Measurements from ENCODE around the gene STAG1.
"Not testable (repeated sequence)": the region's sequence is repeated elsewhere in the genome, so short reads cannot be mapped to it uniquely, and the experiment has no call there.

The STAG1 gene

DNA sequence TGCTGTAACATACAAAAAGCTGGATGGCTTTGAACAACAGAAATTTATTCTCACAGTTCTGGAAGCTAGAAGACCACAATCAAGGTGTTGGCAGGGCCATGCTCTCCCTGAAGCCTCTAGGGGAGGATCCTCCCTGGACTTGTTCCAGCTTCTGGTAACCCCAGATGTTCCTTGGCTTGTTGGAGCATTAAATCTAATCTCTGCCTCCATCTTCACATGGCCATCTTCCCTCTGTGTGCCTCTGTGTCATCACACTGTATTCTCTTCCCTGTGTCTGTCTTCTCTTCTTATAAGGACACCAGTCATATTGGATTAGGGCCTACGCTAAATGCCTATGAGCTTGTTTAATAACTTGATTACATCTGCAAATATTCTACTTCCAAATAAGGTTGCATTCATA, 109.5 kb downstream of the STAG1 start:
- no peak for DNase-seq

DNA sequence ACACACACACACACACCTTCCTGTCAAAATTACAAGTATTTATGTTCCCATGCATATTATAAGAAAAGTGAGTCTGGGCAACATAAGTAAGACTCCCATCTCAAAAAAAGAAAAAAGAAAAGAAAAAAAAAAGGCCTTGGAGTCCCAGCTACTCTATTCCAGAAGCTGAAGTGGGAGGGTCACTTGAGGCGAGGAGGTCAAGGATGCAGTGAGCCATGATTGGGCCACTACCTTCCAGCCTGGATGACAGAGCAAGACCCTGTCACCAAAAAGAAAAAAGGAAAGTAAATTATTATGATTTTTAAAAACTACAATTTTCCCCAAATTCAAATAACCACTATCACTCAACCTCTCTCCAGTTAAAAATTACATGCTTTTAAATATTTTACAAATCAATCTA, 113.1 kb downstream of the STAG1 start:
- no peak for DNase-seq

DNA sequence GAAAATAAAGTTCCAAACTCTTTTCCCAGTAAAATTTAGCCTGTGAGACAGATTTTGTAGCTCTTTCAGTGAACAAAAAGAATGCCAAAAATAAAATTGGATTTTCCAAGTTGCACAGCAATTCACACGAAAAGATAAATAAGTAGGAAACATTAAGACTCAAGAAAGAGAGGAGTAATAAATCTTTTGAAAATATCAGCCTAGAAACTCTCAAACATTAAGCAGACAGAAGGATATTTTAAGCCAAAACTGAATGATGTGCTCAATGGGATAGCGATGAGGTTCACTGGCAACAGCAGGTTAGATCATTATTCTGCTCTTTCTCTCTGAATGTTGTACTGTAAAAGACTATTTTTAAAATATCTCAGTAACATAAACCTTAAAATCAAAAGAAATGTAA, 115.0 kb downstream of the STAG1 start:
- DNase-seq = no peak

DNA sequence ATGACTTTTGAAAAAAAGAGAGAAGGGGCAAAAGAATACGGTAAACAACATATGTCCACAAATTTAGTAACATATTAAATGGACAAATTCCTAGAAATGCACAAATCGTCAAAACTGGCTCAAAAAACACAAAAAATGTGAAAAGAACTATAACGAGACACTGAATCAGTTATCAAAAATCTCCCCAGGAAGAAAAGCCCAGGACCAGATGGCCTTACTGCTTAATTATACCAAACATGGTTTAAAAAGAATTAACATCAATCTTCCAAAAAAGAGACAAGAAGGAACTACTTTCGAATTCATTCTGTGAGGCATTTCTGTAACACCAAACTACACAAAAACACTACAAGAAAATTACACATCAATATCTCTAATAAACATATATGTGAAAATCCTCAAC, 117.4 kb downstream of the STAG1 start:
- no peak for DNase-seq

DNA sequence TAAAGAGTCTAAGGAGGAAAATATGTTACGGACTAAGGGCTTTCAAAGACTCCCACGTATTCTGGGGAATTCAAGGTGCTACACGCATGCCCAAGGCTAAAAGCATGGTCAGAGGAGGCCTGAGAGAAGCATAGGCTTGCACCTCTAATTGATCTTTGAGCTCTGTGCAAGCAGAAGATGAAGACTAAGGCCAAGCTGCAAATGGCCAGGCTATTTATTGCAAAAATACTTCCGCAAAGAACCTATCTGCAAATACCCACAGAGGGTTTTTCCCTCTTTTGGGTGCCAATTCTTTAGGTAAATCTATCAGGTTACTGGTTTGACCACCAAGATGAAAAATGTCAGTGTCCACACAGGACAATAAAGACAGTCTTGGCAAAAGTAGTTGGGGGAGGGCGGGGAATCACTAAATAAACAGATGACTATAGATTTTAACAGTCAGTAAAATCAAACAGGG, 119.5 kb downstream of the STAG1 start:
- no peak for DNase-seq

DNA sequence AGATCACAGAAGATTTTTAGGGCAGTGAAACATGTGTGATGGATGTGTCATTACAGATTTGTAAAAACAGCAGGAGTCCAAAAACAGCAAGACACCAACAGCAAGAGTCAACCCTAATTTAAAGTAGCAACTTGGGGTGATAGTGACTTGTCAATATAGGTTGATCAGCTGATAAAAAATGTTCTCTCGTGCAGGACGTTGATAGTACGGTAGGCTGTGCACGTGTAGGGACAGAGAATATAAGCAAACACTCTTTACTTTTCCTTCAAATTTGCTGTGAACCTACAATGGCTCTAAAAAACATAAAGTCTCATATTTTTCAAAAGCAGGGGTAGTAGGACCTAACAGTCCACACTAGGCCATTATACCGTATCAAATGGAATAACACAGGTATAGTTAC, 120.8 kb downstream of the STAG1 start:
- no peak for DNase-seq

DNA sequence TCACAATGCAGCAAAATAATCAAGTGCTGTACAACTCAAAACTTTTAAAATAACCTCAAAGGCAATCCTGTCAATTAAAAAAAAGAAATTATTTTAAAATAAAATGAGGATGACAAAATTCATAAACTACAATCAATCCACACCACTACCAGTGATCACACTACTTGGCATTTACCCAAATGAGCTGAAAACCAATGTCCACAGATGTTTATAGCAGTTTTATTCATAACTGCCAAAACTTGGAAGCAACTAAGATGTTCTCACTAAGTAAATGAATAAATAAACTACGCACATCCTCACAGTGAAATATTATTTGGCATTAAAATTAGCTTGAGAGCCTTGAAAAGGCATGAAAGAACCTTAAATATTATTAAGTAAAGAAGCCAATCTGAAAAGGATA, 121.3 kb downstream of the STAG1 start:
- DNase-seq = no peak

DNA sequence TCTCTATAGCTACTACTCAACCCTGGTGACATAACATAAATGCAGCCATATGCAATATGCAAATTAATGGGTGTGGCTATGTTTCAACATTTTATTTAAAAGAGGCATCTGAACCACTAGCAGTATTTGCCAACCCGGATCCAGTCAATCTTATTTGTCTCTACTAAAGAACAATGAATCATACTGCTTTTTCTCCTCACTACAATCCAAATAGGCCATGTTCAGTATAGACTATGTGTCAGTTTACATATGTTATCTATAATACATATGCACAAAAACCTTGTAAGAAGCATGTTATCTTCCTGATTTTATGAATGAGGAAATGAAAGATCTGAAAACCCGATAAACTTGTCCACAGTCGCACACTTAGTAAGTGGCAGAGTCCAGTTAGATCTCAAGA, 125.7 kb downstream of the STAG1 start:
- no peak for DNase-seq

DNA sequence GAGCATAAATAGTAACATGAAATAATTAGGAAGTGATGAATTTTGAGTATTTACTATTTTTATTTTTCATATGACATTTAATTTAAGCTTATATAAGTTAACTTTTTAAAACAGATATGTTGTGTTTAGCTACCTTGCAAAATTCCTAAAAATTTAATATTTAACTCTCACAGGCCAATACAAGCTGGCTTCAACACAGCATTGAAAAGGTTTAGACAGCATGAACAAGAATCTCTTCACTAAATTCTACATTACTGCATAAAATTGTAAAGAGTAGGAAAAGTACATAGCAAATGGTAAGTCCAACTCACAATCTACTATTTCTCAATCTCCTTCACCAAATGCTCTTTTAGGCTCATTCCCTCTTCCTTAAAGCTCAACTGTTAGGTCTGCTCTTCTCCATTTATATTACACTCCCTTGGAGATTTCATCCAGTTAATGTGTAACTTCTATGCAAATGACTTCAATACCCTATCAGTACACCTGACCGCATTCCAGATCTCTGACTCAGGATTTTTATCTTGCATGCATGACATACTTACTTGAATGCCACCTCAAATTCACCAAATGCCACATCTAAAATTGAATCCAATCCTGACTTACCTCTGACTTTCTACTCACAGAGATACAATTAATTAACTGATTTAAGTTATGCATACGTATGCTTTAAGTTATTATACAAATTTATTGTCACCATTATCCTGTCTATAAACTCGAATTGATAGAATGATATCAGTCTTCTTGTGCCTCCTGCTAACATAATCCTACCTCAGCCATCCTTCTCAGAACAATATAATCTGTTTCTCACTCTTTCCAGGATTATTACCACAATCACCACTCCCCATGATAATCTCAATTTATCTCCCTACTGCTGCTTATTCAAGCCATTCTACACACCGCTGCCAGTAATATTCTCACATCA, 127.0 kb downstream of the STAG1 start:
- no peak for DNase-seq

DNA sequence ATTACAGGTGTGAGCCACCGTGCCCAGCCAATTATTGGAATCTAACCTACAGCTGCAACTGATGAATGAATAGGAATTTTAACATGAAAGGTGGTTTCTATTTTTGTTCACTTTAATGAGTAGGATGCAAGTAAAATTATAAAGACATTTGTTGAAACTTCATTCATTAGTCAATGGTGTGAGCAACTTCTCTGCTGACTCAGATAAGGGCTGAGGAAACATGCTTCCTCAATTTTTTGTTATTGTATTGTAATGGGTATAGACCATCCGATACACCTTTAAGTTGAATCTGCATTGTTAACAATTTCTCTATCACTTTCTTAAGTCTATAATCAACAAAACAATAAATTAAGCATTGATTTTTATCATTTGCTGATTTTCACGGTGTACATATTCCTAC, 127.8 kb downstream of the STAG1 start:
- DNase-seq = no peak

DNA sequence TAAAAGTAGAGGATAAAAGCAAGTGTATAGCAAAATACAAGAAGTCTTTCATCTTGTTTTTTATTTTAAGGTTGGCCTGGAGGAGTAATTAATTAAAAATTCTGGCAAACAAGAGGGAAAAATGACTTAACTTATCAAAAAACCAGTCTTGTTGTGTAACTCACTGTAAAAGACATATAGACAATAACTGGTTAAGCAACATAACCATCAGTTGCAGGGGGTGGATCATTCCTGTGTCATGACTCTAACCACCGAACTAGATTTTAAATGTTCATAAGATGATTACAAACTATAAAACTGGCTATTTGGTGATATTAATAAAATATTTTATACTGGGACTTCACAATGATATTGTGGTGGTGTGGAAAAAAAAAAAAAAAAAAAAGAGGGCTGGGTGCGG, 130.6 kb downstream of the STAG1 start:
- no peak for DNase-seq

DNA sequence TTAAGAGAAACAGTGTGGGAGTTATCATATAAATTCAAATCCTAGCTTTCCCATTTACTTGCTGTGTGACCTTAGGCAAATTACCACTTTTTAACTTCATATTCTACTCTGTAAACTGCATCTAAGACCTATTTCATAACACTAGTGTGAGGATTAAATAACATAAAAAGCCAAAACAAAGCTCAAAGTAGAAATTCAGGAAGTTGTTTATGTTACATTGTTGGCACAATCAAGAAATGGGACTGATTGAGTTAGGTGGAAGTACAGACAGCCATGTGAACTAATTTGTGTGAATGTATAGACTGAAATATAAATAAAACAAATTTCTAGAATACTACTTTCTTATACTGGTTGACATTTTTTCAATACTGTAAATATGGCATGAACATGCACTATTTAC, 131.7 kb downstream of the STAG1 start:
- DNase-seq = no peak

DNA sequence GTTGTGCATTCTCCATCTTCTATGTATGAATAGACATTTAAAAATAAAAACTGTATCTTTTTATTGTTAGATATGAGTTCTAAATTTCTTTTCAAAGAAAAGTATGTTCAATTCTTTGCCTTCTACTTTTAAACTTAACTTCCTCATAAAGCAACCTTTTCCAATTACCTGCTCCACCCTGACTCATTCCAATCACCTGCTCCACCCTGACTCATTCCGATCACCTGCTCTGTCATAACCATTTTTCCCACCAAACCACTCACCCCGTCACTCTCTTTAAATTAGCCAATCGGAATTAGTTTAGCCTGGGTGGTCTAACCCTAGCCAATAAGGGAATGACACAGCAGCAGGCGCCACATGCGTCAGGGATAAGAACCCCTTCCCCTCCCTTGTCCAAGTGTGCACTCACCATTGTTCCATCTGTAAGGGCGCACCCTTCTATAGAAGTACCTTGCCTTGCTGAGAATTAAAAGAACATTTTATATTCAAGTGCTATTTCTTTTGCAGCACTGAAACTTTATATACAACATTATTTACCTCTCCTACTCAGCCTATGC, 134.1 kb downstream of the STAG1 start:
- DNase-seq = not testable (repeated sequence)

DNA sequence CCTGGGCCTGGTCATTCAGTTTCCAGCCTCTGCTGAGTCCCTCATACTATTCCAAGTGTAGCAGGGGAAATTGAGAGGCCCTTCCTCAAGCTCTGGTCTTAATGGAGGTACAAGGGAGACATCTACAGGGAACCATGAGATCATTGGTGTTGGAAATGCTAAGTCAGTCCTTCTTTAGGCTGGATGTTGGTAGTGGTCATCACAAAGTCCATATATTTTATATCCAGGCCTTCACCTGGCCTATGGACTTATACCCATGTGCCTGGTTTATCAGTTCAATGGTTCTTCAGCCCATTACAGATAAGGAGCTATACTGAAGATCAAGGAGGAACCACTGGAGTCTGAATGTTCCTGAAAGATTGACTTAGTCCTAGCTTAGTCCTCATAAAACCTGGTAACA, 135.0 kb downstream of the STAG1 start:
- DNase-seq = no peak

DNA sequence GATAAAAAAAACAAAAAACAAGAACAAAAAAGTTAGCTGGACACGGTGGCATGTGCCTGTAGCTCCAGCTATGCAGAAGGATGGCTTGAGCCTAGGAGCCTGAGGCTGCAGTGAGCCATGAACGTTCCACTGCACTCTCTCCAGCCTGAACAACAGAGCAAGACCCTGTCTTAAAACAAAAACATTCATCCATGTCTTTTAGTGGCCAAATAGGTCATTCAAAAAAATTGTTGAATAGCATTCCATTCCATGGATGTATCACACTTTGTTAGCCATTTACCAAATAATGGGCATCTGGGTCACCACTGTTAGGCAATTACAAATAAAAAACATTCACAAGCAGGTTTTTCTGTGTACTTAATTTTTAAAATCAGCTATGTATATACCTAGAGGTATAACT, 139.7 kb downstream of the STAG1 start:
- no peak for DNase-seq

DNA sequence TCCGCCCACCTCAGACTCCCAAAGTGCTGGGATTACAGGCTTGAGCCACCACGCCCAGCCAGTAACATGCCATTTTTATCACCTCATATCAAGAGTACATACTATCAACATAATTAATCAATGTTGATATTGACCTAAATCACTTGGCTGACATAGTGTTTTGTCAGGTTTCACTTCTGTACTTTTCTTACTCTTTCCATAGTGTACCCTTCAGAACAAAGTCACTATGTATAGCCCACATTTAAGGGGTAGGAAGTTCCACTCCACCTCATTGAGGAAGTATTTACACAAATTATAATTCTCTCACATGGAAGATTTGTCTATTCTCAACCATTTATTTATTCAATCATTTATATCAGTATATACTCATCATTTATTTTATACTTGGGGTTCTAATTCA, 145.2 kb downstream of the STAG1 start:
- DNase-seq = no peak

DNA sequence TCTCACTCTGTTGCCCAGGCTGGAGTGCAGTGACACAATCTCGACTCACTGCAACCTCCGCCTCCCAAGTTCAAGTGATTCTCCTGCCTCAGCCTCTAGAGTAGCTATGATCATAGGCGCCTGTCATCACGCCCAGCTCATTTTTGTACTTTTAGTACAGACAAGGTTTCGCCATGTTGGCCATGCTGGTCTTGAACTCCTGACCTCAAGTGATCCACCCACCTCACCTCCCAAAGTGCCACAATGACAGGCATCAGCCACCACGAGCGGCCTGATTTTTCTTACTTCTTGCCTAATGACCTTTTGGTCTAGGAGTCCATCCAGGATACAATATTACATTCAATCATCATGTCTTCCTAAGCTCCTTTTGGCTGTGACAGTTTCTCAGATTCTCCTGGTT, 146.0 kb downstream of the STAG1 start:
- DNase-seq = not testable (repeated sequence)

DNA sequence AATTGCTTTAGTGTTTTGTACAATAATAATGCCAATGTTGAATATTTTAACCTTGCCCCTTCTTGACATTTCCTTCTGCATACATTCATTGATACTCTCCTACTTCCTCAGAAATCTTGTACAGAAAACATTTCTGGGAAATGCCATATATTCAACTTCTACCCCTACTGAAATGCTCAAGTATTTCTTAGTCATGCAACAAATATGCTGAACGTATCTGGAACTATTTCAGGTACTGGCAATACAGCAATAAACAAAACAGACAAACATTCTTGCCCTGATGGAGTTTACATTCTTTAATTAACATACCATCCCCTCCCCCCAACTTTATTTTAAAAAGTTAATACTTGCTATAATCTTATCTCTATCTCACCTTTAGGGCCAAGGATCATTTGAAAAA, 147.2 kb downstream of the STAG1 start:
- no peak for DNase-seq

DNA sequence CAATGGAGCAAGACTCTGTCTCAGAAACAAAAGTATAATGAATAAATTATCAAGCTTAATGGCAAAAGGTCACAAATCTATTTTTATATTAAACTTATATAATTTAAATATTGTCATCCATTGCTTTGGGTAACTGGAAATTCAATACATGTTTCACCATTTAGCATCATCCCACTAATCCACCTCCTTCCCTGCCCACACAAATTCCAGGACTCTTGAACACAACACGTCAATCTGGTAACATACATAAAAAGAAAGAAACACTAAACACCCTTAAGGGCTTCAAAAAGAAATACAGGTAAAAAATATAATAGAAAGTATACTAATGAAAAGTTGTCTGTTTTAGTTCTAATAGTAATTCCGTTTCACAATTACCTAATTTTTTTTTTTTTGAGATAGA, 149.4 kb downstream of the STAG1 start:
- no peak for DNase-seq

DNA sequence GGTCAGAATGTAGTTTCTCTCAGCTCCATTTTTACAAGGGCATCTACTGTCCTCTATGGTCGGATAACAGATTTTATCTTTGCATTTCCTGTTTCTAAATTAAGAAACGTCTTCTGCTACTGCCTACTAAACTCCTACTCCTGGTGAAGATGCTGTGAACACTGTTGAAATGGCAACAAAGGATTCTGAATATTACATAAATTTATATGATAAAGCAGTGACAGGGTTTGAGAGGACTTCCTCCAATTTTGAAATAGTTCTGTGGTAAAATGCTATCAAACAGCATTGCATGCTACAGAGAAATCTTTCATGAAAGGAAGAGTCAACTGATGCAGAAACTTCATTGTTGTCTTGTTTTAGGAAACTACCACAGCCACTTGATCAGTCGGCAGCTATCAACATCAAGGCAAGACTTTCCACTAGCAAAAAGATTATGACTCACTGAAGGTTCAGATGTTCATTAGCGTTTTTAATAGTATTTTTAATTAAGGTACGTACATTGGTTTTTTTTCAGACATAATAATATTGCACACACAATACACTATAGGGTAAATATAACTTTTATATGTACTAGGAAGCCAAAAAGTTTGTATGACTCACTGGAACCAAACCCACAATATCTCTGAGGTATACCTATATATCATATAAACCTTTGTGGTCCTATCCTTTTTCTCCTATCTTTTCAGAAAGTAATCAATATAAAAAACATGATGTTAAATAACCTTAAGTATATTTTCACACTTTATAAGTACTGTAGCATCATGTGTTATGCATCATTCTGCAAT, 156.1 kb downstream of the STAG1 start:
- DNase-seq = no peak

DNA sequence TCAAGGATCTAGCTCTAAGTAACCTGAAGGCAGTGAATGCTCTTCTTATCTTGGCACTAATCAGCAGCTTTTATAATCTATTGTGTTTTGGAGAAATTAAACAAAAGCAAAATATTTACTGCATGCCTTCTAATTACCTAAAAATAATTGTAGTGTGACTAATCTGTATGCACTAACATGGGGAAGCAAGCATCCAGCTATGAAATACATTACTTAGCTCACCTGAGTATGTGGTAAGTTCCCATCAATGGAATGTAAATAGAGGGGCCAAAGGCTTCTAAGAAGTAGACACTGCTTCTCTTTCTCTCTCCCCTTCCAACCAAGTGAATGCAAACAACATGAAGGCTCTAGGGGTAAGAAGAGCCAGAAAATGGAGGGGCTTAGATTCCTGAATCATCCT, 165.6 kb downstream of the STAG1 start:
- no peak for DNase-seq

DNA sequence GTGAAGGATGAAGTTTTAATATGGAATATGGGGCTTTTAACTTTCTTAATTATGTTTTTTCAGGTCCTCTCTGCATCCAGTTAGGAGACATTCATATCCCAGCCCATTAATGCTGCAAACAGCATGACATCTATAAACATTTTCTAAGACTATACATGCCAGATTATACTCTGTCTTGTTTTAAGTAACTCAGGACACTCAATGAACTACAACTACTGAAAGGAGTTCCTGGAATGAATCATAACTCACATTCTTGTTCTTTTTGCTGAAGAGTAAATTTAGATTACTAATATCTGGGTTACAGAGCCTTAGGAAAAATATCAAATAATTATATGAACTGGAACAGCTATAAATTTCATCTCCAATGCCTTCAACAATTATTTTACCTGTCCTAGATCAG, 167.4 kb downstream of the STAG1 start:
- DNase-seq = no peak

DNA sequence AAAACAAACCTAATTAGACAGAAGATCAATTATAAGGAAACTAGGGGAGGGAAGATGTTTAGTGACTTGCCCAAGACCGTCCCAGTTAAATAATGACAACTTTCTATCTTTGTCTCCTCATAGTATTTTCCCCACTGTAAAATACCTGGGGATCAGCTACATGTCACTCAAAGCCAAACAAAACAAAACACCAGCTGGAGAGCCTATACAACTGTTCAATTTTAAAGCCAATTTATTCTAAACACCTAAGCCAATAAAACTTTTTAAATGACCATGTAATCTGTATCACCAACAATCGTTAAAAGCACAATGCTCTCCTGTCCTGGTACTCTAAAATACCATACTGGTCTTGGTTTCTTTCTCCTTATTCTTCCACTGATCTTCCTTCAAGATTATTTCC, 168.4 kb downstream of the STAG1 start:
- no peak for DNase-seq

DNA sequence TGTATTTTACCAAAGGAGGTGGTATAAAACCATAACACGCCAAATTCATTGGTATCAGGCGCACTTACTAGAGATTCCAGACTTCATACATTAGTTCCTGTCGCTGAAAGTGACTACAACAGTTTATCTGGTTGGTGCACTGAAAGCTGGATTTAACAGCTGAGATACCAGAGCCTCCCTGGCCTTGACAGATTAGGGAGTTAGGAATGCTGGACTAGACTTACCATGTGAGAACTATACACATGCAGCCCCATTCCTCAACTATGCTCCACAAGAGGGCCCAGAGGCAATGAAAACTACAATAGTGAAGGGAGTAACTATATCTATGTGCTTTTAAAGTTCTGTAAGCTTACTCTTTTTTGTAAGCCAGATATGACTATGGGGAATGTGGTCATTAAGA, 174.4 kb downstream of the STAG1 start:
- no peak for DNase-seq

All from activated gamma-delta T cell (primary cell).